Esophagus squamous epithelium (tissue), 4 donors: ENCODE results near the gene ZNF175.

ENCODE experiments used
- CTCF ChIP-seq, 6 experiments: fragments of 450-650 bp in 4 of 6; fragments of 200-600 bp in 2 of 6; sonication (generic) in 2 of 6; IDR thresholded peaks; one replicate each; pipeline ENCODE4 v1.5.1; 2016 to 2019; ENCODE audit warnings: antibody characterized with exemption in 6 of 6, mild to moderate bottlenecking in 4 of 6, moderate library complexity in 4 of 6
- POLR2A ChIP-seq, 4 donors: fragments of 450-650 bp; IDR thresholded peaks; one replicate each; pipeline ENCODE4 v1.6.1; 2017; ENCODE audit warnings: antibody characterized with exemption in 4 of 4, mild to moderate bottlenecking in 4 of 4, moderate library complexity in 3 of 4

- TF ChIP-seq CTCF (IDR thresholded peaks at IDR 0.05) (no peak), POLR2A (IDR thresholded peaks at IDR 0.05) (no peak)
Observed at GRCh38 chr19:51621178-51621577, 50.1 kb downstream of the ZNF175 start.
